Panc1 (cell line): ENCODE results near the gene BRINP2. TPM values are rescaled to one million over a fixed set of nuclear protein-coding genes. Genes with fewer than 3 reads are reported as not detected.

Source experiments
- ATAC-seq: fragments of 200-7000 bp; cut with Tn5 transposase; 2 replicates; pipeline ENCODE4 v1.9.1; 2020; ENCODE audit warnings: mild to moderate bottlenecking, moderate library complexity
- BruUV-seq: library from RNA; stranded (reverse); fragments of 400-500 nt; replicated peaks from 2 replicates; lab custom pipeline; 2021; lab: Mats Ljungman, UMichigan
- CTCF ChIA-PET: fragments of 300-600 bp; sonication (Branson Sonifier 250); formaldehyde crosslinking; loops from one replicate; lab custom pipeline; 2022; ENCODE audit warnings: antibody characterized with exemption; lab: Charles Lee
- POLR2A ChIA-PET: fragments of 300-600 bp; sonication (Branson Sonifier 250); formaldehyde crosslinking; loops from one replicate; lab custom pipeline; 2022; ENCODE audit warnings: antibody characterized with exemption; lab: Charles Lee
- DNase-seq: peaks from one replicate; pipeline ENCODE4 v3.0.0-alpha.2; 2010; ENCODE audit warnings: low read depth, low spot score
- H3K27ac ChIP-seq: 2 replicates; pipeline ENCODE4 v1.5.1; 2011; ENCODE audit warnings: mild to moderate bottlenecking, low read length, inconsistent platforms
- H3K27me3 ChIP-seq: fragments of 200-500 bp; sonication (Bioruptor generic); 2 replicates; pipeline ENCODE4 v1.6.0; 2014; ENCODE audit warnings: low read length, inconsistent platforms; ENCODE audit not compliant: control insufficient read depth, insufficient read depth
- H3K36me3 ChIP-seq: fragments of 200-500 bp; sonication (Bioruptor generic); 2 replicates; pipeline ENCODE4 v1.5.1; 2014; ENCODE audit warnings: inconsistent platforms, mild to moderate bottlenecking, low read length, moderate library complexity; ENCODE audit not compliant: control insufficient read depth, insufficient read depth
- H3K4me1 ChIP-seq: 2 replicates; pipeline ENCODE4 v1.5.1; 2011; ENCODE audit warnings: inconsistent platforms, mild to moderate bottlenecking, low read length, moderate library complexity; ENCODE audit not compliant: control insufficient read depth, insufficient read depth
- H3K4me3 ChIP-seq, 2 experiments: 2 replicates each; pipeline ENCODE4 v1.5.1; 2011 to 2012; ENCODE audit warnings: low read depth in 2 of 2, low read length in 2 of 2, mild to moderate bottlenecking in 2 of 2, inconsistent platforms in 1 of 2, moderate library complexity in 1 of 2
- H3K9me3 ChIP-seq: fragments of 200-500 bp; sonication (Bioruptor generic); 2 replicates; pipeline ENCODE4 v1.5.1; 2014; ENCODE audit warnings: low read depth, mild to moderate bottlenecking, inconsistent platforms, low read length, moderate library complexity; ENCODE audit not compliant: control insufficient read depth, insufficient read depth
- CTCF ChIP-seq: fragments of 450-650 bp; IDR thresholded peaks from 2 replicates; pipeline ENCODE4 v1.5.1; 2017; ENCODE audit warnings: mild to moderate bottlenecking
- POLR2AphosphoS5 ChIP-seq: IDR thresholded peaks from 2 replicates; pipeline ENCODE4 v1.6.1; 2012; ENCODE audit warnings: mild to moderate bottlenecking, low read depth, low read length, moderate library complexity
- REST ChIP-seq, 2 experiments: IDR thresholded peaks; 2 replicates each; pipeline ENCODE4 v1.6.1; 2011 to 2012; ENCODE audit warnings: low read depth in 2 of 2, control low read depth in 1 of 2, low read length in 1 of 2, mild to moderate bottlenecking in 1 of 2, moderate library complexity in 1 of 2; ENCODE audit not compliant: insufficient read depth in 1 of 2
- SIN3A ChIP-seq: IDR thresholded peaks from 2 replicates; pipeline ENCODE4 v1.6.1; 2012; ENCODE audit warnings: low read depth, mild to moderate bottlenecking, low read length, moderate library complexity, borderline replicate concordance; ENCODE audit not compliant: insufficient read depth
- TCF7L2 ChIP-seq: IDR thresholded peaks from 2 replicates; pipeline ENCODE4 v1.6.1; 2011; ENCODE audit warnings: mild to moderate bottlenecking, low read depth, low read length, inconsistent platforms
- in situ Hi-C: cut with HindIII; loops from 2 replicates; pipeline ENCODE4 v1.10.0; 2016; ENCODE audit warnings: low sequenced_read_pairs, low pct_unique_long_range_greater_than_20kb
- intact Hi-C: fragments of 100-400 bp; cut with micrococcal nuclease; formaldehyde crosslinking; loops from one replicate; pipeline ENCODE4 v1.10.0; 2022; ENCODE audit not compliant: unreplicated experiment
- total RNA-seq: library from RNA; stranded (reverse); gene quantifications from one replicate; pipeline ENCODE4 v1.2.1, GENCODE V29; 2021; ENCODE audit not compliant: unreplicated experiment

Gene BRINP2
- total RNA-seq, 1 experiment from 2014 or later = not detected

GRCh38 chr1:177306981-177307380, 136.2 kb downstream of the BRINP2 start:
- ChIA-PET POLR2A (no interaction called here), CTCF (no interaction called here)
- TF ChIP-seq TCF7L2 = no peak
- no peak for TF ChIP-seq POLR2AphosphoS5
- no peak for TF ChIP-seq SIN3A
- TF ChIP-seq CTCF = no peak
- TF ChIP-seq REST (IDR thresholded peaks at IDR 0.05; ENCODE audit: insufficient read depth in 1 of 2, low read depth in 2 of 2, low read length in 1 of 2) = no peak
- intact Hi-C loops = no loop called here
- DNase-seq (no peak), ATAC-seq (no peak)
- Histone ChIP-seq H3K4me3 (no peak overlapping the region), H3K36me3 (no peaks in the 10 kb centered on the region), H3K9me3 (no peaks in the 10 kb centered on the region), H3K27ac (no peak overlapping the region), H3K4me1 (no peaks in the 10 kb centered on the region), H3K27me3 (no peaks in the 10 kb centered on the region)
- in situ Hi-C loops = no loop called here
- no TSS peak for BruUV-seq

GRCh38 chr1:177307771-177308170, 137.0 kb downstream of the BRINP2 start:
- no peak overlapping the region for H3K4me3 ChIP-seq
- H3K9me3 ChIP-seq = no peaks in the 10 kb centered on the region
- H3K27ac ChIP-seq = no peak overlapping the region
- ChIA-PET CTCF (no interaction called here), POLR2A (no interaction called here)
- intact Hi-C loops = no loop called here
- in situ Hi-C loops = no loop called here
- H3K27me3 ChIP-seq = no peaks in the 10 kb centered on the region
- BruUV-seq = no TSS peak
- ATAC-seq = no peak
- no peaks in the 10 kb centered on the region for H3K4me1 ChIP-seq
- TF ChIP-seq CTCF (no peak), POLR2AphosphoS5 (no peak), TCF7L2 (no peak), SIN3A (no peak), REST (IDR thresholded peaks at IDR 0.05; ENCODE audit: insufficient read depth in 1 of 2, low read depth in 2 of 2, low read length in 1 of 2) (no peak)
- H3K36me3 ChIP-seq = no peaks in the 10 kb centered on the region
- no peak for DNase-seq
